Psoas muscle (tissue), 8 donors: ENCODE results near the gene KTI12. TPM values are rescaled to one million over a fixed set of nuclear protein-coding genes. Genes with fewer than 3 reads are reported as not detected.

ENCODE experiments used
- ATAC-seq, 4 donors: fragments of 200-7000 bp; cut with Tn5 transposase; one replicate each; pipeline ENCODE4 v1.9.1; 2020; ENCODE audit warnings: moderate library complexity in 3 of 4, mild to moderate bottlenecking in 2 of 4
- DNase-seq, 2 donors: peaks; one replicate each; pipeline ENCODE4 v3.0.0-alpha.2; 2020
- H3K27ac ChIP-seq: fragments of 200-600 bp; one replicate; pipeline ENCODE4 v1.8.0; 2022
- H3K27me3 ChIP-seq, 3 donors: fragments of 200-600 bp in 1 of 3; one replicate each; pipeline versions ENCODE4 v1.6.1 to v1.8.0; 2013 to 2022; ENCODE audit warnings: low read length in 2 of 3, mild to moderate bottlenecking in 2 of 3, moderate library complexity in 1 of 3; ENCODE audit not compliant: insufficient read depth in 3 of 3
- H3K36me3 ChIP-seq, 2 donors: fragments of 200-600 bp in 1 of 2; one replicate each; pipeline versions ENCODE4 v1.6.1 to v1.8.0; 2013 to 2022; ENCODE audit warnings: low read depth in 1 of 2, mild to moderate bottlenecking in 1 of 2, moderate library complexity in 1 of 2; ENCODE audit not compliant: insufficient read depth in 1 of 2
- H3K4me1 ChIP-seq: fragments of 200-600 bp; one replicate; pipeline ENCODE4 v1.8.0; 2022
- H3K4me3 ChIP-seq: fragments of 200-600 bp; one replicate; pipeline ENCODE4 v1.8.0; 2022; ENCODE audit warnings: mild to moderate bottlenecking
- H3K9me3 ChIP-seq: fragments of 200-600 bp; one replicate; pipeline ENCODE4 v1.8.0; 2022
- WGBS, 3 donors: extraction: QIAGEN DNeasy Blood & Tissue Kit; methylation state at CpG; one replicate each; pipeline versions ENCODE4 v1.1.6 to v1.1.7; 2013; 5-methylcytosine and 5-hydroxymethylcytosine counted together
- intact Hi-C, 2 donors: fragments of 100-400 bp; cut with DNase I; formaldehyde crosslinking; loops; one replicate each; pipeline versions ENCODE4 v1.11.0 to v1.14.2; 2022
- polyA plus RNA-seq, 3 donors: library from polyadenylated mRNA; stranded (reverse); fragments of 200-250 nt; gene quantifications; one replicate each; pipeline ENCODE4 v1.2.3, GENCODE V29; 2013
- total RNA-seq, 4 donors: library from RNA; stranded (reverse); fragmentation: NEBNext Ultra II Directional in 2 of 4; extraction: Animal tissue kit (Norgen Biotek cat#: 25700) in 2 of 4; gene quantifications; one replicate each; pipeline versions ENCODE4 v1.2.1 to v1.2.4, GENCODE V29; 2021 to 2023
- TF ChIP-seq, protein P1 (sequence below): fragments of 200-600 bp; IDR thresholded peaks from one replicate; pipeline ENCODE4 v1.8.0; 2022; ENCODE audit warnings: antibody characterized with exemption
- donor health status: healthy with polysubstance abuse.
- donor health status: DM: no; HTN: no; CAD: no; lungs with moderate emphysema.
- donor health status: Bipolar disorder and iron deficiency.
- donor health status: healthy.
- donor health status: DM: yes; HTN: yes; CAD: no.
- donor health status: DM: no; HTN: no; CAD: no.
- donor health status: DM: no; HTN: no; CAD: no.
- donor health status: DM: yes; HTN: yes; CAD: no.

KTI12 gene
- total and polyA plus RNA-seq, 7 donors = 2.3 to 12.9 (median 5.3) TPM

- intact Hi-C loops = loop anchor here in 1 of 2 donors (2.0 to 5.0 kb wide), 2 partner anchors 24 to 180 kb away; partner anchors contain the start of genes KTI12 and NRDC
- H3K27ac ChIP-seq = peak overlapping the region; percentile 93
Observed at GRCh38 chr1:52057255-52057654, 23.6 kb upstream of the KTI12 start.

DNA sequence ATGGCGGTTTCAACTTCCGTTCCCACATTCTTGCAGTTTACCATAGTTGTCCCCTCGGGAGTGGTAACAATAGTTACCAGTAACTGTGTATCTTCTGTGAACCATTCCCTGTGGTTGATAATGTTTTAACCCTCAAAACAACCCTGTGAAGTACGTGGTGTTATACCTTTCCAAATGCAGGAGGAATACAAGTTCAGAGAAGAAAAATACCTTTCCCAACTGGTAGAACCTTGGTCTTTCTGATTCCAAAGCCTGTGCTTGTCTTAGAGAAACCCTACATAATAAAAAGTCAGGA lies 23.3 kb upstream of the KTI12 start:
- Histone ChIP-seq H3K27me3 (no peaks in the 10 kb centered on the region), H3K4me3 (peak overlapping the region; percentile 100), H3K27ac (peak overlapping the region; percentile 93), H3K4me1 (peaks cover 38% of the 10 kb centered on the region), H3K36me3 (peaks cover 5 to 39% of the 10 kb centered on the region in 2 donors), H3K9me3 (no peaks in the 10 kb centered on the region)
- no peak for ATAC-seq
- TF ChIP-seq, protein P1, sequence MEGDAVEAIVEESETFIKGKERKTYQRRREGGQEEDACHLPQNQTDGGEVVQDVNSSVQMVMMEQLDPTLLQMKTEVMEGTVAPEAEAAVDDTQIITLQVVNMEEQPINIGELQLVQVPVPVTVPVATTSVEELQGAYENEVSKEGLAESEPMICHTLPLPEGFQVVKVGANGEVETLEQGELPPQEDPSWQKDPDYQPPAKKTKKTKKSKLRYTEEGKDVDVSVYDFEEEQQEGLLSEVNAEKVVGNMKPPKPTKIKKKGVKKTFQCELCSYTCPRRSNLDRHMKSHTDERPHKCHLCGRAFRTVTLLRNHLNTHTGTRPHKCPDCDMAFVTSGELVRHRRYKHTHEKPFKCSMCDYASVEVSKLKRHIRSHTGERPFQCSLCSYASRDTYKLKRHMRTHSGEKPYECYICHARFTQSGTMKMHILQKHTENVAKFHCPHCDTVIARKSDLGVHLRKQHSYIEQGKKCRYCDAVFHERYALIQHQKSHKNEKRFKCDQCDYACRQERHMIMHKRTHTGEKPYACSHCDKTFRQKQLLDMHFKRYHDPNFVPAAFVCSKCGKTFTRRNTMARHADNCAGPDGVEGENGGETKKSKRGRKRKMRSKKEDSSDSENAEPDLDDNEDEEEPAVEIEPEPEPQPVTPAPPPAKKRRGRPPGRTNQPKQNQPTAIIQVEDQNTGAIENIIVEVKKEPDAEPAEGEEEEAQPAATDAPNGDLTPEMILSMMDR = no peak
- no peak for DNase-seq
- WGBS, 3 donors = 0 to 2% (median 0%) methylated on average over 4 of the region's 4 CpGs
- intact Hi-C loops = loop anchor here in 1 of 2 donors (2.0 to 5.0 kb wide), 2 partner anchors 24 to 180 kb away; partner anchors contain the start of genes KTI12 and NRDC

More at GRCh38 chr1:52057255-52057654, 23.6 kb upstream of the KTI12 start:
- Histone ChIP-seq H3K9me3 (no peaks in the 10 kb centered on the region), H3K36me3 (peaks cover 5 to 37% of the 10 kb centered on the region in 2 donors), H3K4me3 (peak overlapping the region; percentile 100), H3K4me1 (peaks cover 38% of the 10 kb centered on the region), H3K27me3 (no peaks in the 10 kb centered on the region)
- TF ChIP-seq, protein P1 = no peak
- no peak for DNase-seq
- WGBS, 3 donors = 7 to 17% (median 10%) methylated on average over 1 of the region's 1 CpG
- ATAC-seq = no peak

- DNase-seq (peak; percentile 94 to 97), ATAC-seq (peak; percentile 96 to 97 (median 97))
- Histone ChIP-seq H3K9me3 (no peaks in the 10 kb centered on the region), H3K27me3 (no peaks in the 10 kb centered on the region), H3K4me1 (peaks cover 38% of the 10 kb centered on the region), H3K27ac (peak within 1 kb of the TSS; percentile 93), H3K36me3 (peaks cover 5 to 38% of the 10 kb centered on the region in 2 donors), H3K4me3 (peak within 1 kb of the TSS; percentile 100)
- intact Hi-C loops = loop anchor here in 1 of 2 donors (2.0 to 5.0 kb wide), 2 partner anchors 24 to 179 kb away; partner anchors contain the start of genes KTI12 and NRDC
- TF ChIP-seq, protein P1 = no peak
- 0% methylated on average over 43 to 54 of the region's 54 CpGs for WGBS, 3 donors
Observed at GRCh38 chr1:52056163-52056936, 22.7 kb upstream of the KTI12 start, which contains the start of gene BTF3L4. BTF3L4 (plus strand) TSS chr1:52056295; CDS start chr1:52059848, 3,553 bp downstream.

DNA sequence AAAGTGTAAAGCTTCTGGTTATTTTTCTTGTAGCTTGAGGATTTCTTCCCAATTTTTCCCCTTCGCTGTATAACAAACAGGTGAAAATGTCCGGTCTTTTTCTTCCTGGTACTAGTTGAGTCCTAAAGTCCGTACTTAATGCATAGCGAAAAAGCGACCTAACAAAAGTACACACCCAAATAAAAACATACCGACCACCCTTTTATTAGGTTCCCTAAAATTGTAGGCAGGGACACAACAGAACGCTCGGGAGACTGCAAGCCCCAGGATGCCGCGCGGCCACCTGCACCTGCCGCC lies 22.2 kb upstream of the KTI12 start:
- DNase-seq (no peak), ATAC-seq (no peak)
- Histone ChIP-seq H3K27me3 (no peaks in the 10 kb centered on the region), H3K36me3 (peaks cover 4 to 36% of the 10 kb centered on the region in 2 donors), H3K4me3 (peak overlapping the region; percentile 100), H3K9me3 (no peaks in the 10 kb centered on the region), H3K27ac (peak overlapping the region; percentile 93), H3K4me1 (peaks cover 38% of the 10 kb centered on the region)
- TF ChIP-seq, protein P1 = no peak
- WGBS, 3 donors = 0 to 1% (median 0%) methylated on average over 12 of the region's 12 CpGs
- intact Hi-C loops = loop anchor here in 1 of 2 donors (2.0 to 5.0 kb wide), 2 partner anchors 23 to 179 kb away; partner anchors contain the start of genes KTI12 and NRDC
